NCI-H2107 (cell line): ENCODE data around the gene GATA3.

ENCODE experiments used
- DNase-seq: peaks from one replicate; lab custom pipeline; 2025; lab: John Stamatoyannopoulos, UW

The GATA3 gene

DNA sequence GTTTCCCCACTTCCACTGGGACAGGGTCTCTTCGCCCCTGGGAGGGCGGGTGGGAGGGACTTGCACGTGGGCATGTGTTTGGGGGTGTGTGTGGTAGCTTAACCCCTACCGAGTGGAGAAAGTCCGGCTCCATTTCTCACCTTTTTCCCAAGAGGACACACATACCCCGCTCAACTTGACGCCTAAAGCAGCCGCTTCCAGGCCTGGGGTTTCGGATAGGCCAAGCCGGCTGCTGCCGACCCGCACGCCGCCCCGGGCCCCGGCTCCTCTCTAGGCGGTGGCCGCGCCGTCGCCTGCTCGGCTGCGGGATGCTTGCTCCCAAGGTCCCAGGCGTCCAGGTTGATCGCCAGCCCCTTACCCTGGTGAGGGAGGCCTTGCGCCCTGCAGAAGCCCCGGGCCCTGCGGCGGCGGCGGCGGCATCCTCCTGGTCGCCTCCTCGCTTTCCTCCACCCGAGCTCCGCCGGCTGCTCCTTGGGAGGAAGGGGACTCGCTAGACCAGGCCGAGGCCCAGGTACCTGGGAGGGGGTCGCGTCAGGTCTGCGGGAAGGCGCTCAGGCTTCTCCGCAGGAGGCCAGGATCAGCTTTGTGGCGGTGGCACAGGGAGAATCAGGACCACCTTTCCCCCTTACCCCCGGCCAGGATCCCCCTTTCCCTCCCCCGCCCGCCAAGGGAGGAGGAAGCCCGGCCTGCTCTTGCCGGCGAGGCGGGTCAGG, 3.2 kb upstream of the GATA3 start:
- DNase-seq: no peak

DNA sequence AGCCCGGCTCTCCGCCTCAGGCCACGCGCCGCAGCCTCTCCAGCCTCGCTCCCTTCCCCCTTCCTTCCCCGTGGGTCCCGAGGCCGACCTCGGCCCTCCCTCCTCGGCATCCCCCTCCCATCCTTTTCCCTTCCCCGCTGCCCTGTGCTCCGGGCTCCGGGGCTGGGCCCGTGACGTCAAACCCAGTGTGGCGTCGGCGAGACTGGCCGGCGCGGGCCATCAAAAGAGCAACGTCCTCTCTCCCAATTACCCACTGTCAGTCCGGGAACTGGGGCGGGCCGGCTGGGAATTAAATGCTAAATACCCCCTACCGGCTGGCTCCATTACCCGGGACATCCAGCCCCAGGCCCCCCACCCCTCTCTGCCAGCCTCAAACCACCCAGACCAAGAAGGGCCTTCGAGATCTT, 2.6 kb upstream of the GATA3 start:
- DNase-seq: no peak

DNA sequence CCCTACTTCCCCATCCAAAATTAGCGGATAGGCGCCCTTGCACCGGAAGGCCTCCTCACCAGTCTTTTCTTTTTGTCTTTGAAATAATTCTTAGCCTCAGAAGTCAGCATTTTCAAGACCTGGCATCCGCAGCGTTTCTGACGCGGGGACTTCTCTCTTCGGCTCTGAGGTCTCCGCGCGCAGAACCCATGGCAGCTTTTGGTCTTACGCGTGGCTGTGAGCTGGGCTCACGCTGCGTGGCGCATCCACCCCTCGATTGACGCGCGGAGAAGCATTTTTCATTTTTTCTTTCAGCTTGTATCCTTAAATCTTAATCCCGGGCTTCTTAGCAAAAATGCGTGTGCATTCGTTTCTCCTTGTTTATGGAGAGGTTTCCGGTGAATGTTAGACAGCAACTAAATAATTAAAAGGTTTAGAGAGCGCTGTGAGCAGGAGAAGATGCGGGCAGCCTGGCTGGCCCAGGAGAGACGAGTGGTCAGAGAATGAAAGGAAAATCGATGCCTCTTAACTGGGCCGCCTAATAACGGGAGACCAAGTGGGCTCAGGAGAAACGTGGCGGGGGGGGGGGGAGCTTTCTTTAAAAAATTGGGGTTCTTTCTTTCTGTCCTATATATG, 2.0 kb upstream of the GATA3 start:
- no peak for DNase-seq

DNA sequence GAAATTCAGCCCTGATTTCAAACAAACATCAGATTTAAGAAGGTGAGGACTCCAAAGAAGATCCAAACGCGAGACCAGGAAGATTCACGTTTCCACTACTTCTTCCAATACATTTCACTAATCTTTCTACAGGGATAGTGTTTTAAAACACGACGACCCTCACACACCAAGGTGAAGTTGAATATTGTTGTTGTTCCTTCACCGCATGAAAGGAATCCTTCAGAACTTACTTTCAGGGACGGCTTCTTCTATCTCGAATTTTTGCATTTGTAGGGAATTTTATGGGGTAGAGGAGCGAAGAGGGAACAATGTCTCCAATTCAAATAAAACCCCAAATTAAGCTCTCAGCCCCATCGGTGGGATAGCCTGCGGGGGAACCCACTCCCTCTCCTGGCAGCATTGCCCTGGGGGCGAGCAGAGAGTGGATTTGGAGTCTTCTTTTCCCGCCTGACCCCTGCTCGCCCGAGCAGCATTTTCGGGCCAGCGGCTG, 1.5 kb upstream of the GATA3 start:
- no peak for DNase-seq

DNA sequence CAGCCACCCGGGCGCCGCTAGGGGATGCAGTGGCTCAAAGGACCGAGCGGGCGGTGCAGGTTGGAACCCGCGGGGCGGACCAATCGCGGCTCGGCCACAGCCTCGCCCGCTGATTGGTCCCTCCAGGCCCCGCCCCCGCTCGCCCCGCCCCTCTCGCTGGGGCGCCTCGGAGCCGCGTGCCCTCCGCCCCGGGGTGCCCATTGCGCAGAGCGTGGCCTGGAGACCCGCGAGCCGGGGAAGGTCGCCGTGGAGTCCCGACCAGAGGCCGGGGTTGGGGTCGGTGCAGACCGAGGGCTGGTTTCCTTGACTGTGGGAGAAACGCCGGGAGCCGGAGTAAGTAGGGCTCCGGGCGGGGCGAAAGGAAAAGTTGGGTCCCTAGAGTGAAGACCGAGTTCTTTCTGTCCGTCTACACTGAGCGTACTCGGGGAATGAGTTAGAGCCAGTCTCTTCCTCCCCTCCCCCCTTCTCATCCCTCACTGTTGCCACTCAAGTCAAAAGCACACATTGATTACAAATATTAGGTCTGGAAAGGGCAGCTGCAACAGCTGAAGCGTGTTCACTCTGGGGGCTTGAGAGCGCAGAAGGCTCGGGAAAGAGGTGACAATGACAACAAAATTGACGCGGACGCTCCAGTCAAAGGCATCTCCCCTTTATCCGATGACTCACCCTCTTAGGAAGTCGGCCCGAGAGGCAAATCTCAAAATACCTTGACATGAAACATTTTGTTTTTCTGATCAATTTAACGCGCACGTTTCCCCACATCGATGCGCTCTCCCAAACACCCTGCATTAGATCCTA, 843 bp upstream of the GATA3 start:
- DNase-seq: no peak

DNA sequence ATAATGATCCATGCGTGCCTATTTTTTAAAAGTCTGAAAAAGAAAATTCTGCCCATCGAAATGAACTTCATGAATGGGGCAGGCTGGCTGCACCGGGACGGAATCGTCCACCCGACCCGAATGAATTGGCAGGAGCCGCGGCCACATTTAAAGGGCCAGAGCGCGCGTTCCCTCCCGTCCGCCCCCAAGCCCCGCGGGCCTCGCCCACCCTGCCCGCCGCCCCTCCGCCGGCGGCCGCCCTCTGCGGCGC, 319 bp upstream of the GATA3 start:
- no peak for DNase-seq

DNA sequence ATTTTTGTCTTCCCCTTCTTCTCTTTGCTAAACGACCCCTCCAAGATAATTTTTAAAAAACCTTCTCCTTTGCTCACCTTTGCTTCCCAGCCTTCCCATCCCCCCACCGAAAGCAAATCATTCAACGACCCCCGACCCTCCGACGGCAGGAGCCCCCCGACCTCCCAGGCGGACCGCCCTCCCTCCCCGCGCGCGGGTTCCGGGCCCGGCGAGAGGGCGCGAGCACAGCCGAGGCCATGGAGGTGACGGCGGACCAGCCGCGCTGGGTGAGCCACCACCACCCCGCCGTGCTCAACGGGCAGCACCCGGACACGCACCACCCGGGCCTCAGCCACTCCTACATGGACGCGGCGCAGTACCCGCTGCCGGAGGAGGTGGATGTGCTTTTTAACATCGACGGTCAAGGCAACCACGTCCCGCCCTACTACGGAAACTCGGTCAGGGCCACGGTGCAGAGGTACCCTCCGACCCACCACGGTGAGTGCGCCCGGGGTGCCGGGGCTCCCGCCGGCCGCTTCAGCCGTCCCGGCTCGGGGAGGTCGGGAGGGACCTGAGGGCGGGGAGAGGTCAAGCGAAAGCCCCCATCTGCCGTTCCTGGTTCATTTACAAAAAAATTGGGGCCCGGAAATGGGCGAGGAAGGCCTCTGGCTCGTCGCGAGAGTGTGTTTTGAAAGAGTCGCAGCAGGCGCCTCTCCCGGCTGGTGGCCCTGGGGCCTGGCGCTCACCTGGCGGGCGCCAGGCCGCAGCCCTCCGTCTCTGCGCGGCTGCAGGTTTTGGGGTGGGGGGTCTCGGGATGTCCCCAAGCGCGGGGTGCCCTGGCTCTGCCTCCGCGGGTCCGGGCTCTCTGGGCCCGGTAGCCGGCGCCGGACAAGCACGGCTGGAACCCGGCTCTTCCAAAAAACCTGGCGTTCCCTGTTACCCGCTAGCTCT, 1.2 kb downstream of the GATA3 start:
- no peak for DNase-seq

DNA sequence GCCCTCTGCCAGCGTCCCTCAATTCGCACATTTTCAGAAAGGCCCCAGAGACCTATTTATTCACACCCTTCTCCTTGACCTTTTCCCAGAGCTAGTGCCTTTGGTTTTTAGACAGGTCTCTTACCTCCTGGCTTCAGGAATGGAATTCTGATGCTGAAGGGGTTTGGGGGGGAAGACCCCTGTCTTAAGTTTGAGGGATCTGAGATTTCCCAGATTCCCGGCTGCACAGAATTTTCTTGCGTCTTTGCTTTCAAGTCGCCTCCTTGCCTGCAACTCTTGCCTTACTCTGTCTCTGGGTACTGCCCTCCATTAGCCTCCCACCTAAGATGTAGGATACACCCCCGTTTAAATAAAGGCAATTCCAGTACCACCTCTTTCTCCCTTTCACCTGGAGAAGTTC, 1.9 kb downstream of the GATA3 start:
- no peak for DNase-seq

DNA sequence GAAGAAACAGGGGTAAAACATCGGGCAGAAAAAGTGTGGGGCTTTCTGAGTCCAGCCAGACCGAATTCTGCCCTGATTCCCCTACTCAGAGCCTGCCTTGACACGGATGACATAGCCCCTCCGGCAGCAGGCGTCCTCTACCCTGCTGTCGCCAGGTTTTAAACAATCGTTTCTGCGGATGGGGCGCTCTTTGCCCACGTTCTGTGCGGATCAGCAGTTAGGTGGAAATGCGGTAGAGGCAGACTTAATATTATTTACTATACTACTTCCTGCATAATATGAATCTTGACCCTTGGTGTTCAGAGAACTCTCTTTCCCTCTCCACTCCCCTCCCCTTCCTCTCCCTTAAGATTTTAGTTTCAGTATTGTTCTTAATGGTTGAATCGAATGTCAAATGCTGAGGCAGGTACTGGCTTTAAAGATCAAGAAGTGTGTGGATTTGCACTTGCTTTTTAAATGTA, 2.4 kb downstream of the GATA3 start:
- DNase-seq: no peak

DNA sequence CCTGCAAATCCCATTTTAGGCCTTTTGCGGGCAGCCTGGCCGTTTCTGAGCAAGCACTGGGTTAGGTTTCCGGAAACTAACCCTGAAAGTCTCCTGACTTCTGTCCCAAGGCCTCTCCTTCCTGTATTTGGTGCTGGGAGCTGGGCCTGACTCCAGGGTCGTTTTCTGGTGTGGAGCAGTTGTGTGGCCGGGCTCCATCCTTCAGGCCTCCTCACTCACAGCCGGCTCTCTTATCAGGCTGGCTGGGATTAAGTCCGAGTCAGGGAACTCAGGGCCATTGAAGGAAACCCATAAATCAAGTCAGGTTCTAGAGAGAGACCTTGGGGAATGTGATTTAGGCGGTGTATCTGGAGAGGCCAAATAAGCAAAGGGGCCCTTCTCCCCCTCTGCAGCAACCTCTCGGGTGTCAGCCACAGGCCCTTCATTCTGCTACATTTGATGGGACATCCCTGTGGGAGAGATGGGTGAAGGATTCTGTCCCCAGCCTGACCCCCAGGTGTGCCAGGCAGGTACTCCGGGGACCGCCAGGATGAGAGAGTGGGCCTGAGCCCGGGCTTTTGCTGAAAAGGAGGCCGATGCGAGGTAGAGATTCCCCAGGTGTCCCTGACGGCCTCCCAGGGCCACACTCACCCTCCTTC, 3.3 kb downstream of the GATA3 start:
- DNase-seq: no peak

DNA sequence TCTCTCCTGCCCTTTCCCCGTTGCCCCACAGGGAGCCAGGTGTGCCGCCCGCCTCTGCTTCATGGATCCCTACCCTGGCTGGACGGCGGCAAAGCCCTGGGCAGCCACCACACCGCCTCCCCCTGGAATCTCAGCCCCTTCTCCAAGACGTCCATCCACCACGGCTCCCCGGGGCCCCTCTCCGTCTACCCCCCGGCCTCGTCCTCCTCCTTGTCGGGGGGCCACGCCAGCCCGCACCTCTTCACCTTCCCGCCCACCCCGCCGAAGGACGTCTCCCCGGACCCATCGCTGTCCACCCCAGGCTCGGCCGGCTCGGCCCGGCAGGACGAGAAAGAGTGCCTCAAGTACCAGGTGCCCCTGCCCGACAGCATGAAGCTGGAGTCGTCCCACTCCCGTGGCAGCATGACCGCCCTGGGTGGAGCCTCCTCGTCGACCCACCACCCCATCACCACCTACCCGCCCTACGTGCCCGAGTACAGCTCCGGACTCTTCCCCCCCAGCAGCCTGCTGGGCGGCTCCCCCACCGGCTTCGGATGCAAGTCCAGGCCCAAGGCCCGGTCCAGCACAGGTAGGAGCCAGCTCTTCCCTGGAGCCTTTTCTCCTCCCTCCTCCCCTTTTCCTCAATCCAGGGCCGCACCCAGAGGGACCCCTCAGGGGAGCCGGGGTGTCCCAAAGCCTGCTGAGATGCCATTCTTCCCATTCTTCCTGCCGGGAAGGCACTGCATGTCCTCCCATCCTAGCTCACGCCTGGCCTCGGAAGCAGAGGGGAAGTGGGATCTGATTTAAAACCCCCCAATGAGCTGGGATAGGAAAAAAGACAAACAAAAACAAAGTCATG, 4.0 kb downstream of the GATA3 start:
- no peak for DNase-seq

DNA sequence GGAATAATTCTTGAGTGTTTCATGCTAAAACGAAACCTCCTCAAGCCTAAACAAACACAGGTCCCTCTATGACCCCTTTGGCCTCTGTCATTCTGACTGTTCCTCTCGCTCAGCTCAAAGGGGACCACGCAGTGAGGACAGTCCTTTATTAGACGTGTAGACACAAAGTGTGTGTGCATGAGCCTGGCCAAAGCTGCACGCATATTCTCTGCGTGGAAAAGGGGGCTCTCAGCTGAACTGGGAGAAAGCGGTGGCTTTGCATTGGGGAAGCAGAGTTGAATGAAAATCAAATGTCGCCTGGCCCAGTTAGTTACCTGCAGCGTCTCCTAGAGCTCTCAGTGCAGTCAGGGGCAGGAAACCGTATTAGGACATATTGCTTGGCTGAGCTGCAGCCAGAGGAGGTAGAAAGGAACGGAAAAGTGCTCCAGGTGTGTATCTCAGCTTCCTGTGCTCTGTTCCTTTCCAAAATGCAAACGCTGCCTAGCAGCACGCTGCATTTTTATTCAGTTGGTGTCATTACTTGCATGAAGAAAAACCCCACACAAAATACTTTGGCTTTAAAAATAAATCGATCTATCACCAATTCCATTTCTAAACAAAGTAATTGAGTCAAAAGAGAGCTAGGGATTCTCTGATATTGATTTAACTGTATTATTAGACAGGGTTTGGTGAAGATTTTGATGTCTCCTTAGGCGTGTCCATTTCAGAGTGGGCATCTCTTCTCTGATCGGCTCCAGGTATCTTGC, 4.9 kb downstream of the GATA3 start:
- no peak for DNase-seq

DNA sequence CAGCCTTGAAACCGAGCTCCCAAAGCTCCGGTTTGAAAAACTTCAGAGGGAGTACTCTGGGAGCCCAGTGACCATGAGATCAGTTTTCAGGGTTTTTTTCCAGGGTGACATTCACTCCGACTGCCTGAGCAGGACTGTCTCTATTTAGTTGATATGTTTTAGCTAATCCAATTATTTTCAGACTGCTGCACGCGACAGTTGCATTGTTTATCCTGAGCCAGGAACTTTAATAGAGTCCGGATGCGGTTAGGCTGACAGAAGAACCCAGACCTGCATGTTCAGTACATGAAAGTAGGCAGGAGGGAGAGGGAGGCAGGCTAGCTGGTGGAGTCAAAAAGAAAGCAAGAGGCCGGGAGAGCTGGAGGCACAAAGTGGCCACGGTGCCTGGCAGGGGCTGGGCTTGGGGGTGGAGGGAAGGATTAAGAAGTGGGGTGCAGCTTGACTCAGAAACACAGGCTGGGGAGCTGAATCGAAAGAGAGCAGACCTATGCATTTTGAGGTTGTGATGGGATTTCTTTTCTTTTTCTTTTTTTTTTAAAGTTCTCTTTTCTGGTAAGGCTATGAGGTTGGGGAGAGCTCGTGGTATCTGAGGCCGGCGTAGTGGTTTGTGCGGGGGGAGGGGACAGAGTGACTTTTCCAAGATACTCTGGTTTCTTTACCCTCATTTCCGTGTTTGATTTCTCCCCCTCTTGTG, 5.7 kb downstream of the GATA3 start:
- no peak for DNase-seq

DNA sequence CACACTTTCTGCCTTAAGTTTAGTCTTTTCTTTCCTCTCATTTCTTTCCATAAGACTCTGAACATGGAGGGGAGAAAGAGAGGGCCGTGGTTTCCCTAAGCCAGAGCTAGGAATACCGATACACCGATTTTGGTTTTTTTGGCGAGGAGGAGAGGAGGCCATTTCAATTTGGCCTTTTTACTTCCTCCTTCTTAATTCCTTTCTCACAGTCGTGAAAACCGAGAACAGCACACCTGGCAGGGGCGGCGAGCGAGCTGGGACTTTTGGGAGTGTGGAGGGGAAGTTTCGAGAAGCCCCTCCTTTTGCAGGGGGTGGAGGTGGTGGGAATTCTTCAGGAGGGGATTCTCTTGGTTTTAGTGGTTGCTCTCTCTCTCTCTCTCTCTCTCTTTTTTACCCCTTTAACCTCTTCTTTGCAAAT, 6.2 kb downstream of the GATA3 start:
- no peak for DNase-seq

DNA sequence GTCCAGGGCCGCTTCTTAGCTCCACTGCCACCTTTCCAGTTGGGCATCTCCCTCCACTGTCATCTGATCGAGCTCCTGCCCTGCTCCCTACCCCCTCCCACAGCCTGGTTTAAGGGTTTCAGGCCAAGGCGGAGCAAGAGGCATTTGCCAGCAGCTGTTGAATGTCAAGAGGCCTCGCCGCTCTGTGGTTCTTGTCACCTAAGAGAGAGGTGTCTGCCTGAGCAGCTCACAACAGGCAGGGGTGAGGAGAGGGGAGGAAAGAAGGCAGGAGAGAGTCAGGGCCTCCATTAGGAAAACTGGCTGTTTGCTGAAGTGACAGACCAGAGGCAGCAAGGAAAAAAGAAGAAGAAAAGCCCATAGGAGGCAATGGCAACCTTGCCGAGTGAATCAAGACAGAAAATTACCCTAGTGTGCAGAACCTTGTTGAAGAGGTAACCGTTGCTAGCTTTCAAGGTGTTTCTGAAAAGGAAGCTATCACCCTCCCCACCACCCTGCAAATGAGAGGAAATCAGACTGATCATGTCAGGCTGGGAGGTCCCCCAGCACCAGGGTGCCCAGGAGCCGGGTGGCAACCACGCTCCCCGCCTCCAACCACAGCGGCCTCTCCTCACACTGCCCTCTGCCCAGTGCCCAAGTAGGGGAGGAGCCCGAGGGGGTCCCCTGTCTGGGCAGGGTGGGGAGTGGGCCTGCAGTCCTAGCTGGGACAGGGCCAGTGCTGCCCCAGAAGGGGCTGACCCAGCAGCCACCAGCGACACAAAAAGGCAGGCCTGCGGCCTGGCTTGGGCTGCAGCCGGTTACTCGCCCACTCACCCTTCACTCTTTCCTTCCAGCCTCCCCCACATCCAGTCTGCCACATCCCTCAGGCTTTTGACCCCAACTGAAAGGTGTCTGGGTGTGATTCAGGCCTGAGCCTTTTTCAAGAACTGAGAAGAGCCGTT, 7.1 kb downstream of the GATA3 start:
- no peak for DNase-seq

DNA sequence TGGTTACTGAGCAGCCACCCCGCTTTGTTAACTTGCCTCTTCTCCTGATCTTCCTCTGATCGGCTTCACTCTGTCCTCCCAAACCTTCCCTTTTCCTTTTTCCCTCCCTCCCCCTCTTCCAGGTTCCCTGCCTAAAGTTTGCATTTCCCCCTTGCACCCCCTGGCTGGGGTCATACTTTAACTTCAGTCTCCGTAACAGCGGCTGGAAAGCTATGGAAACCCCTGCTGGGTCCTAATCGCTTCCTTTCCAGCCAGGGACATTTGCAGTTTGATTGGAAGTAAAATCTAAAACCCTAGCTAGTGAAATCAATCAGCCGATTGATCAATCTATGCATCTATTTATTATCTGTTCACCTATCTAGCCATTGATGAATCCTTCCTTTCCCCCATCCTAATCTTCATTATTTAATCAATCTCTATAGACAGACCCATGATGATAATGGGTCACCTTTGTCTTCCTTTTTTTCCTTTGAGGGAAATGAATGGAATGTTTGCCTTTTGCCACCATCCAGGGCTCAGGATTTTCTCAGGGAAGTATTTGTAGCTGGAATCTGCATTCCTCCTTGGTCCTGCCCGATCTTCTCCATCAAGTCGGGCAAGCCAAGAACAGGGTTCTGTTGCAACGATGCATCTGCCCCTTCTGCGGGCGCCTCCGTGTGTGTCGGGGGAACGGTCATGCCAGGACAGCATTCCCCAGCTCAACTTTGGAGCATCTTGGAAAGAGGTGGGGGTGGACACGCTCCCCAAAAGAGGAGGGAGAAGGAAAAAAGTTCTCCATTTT, 8.8 kb downstream of the GATA3 start:
- DNase-seq: no peak

DNA sequence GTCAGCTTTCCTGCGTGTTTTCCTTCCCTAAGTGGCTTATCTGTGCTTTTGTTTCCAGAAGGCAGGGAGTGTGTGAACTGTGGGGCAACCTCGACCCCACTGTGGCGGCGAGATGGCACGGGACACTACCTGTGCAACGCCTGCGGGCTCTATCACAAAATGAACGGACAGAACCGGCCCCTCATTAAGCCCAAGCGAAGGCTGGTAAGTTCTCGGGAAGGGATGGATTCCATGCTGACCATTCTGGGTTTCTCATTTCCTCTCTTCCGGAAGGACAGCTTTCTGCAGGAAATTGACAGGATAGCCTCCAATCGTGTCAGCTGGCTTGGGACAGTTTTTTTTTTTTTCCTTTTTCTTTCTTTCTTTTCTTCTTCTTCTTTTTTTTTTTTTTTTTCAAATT, 9.4 kb downstream of the GATA3 start:
- DNase-seq: no peak
